Measurements from ENCODE around the gene FRMD4B. TPM values are rescaled to one million over a fixed set of nuclear protein-coding genes. Genes with fewer than 3 reads are reported as not detected.

Gene FRMD4B
- total and polyA plus RNA-seq, 9 donors, result 4.2 to 42.0 (median 16.3) TPM

DNA sequence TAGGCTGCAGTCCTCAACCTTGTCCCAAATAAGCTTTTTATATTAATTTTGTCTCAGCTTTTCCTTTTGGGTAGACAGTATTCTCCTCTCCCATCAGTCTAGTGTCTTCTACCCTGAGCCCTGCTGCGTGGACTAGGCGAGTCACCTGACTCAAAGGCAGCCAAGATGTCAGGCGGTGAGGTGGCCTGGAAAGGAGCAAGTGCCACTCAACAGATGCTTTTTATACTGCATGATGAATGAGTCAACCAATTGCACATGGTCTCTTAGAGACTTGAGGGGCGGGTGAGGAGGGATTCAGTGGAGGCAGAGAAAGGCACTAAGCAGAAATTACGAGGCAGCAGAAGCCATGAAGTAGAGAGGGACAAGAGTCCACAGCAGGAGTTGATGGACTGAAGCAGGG lies 95.9 kb downstream of the FRMD4B start:
- TF ChIP-seq, protein P1, sequence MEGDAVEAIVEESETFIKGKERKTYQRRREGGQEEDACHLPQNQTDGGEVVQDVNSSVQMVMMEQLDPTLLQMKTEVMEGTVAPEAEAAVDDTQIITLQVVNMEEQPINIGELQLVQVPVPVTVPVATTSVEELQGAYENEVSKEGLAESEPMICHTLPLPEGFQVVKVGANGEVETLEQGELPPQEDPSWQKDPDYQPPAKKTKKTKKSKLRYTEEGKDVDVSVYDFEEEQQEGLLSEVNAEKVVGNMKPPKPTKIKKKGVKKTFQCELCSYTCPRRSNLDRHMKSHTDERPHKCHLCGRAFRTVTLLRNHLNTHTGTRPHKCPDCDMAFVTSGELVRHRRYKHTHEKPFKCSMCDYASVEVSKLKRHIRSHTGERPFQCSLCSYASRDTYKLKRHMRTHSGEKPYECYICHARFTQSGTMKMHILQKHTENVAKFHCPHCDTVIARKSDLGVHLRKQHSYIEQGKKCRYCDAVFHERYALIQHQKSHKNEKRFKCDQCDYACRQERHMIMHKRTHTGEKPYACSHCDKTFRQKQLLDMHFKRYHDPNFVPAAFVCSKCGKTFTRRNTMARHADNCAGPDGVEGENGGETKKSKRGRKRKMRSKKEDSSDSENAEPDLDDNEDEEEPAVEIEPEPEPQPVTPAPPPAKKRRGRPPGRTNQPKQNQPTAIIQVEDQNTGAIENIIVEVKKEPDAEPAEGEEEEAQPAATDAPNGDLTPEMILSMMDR (IDR thresholded peaks at IDR 0.05), result no peak
- TF ChIP-seq POLR2A (IDR thresholded peaks at IDR 0.05) (no peak), EP300 (IDR thresholded peaks at IDR 0.05) (no peak)
- no peaks in the 10 kb centered on the region for H3K9me3 ChIP-seq
- peaks cover 2% of the 10 kb centered on the region for H3K4me1 ChIP-seq (ENCODE audit: insufficient read depth)

DNA sequence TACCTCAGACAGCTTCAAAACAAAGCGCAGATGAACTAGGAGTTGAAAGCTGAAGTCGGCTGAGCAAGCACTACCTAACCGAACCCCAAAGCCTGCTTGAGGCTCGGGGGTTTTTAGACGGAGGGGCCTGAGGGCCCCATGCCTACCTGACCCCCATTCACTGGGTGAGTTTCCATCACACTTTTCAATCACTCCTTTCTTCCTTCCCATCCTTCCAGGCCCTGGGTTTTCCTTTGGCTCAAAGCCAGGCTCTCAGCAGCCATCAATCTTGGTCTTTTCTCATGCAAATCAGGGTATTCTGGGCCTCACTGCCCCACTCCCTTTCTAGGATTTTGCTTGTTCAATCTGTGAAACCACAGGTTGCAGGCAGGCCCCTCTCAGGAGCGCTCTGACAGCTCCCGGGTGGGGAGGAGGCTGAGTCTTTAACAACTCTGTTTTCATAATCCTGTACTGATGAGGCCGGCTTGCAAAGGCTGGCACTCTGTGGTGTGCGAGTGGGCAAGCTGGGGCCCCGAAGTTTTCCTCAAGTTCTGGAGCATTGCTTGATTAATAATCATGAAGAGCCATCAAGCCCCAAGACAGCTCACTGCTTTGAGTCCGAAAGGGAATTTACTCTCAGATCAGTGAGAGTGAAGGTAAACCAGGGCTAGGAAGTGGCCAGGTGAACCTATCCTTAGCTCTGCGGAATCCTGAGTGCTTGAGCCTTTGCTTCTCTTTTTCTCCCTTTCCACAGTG lies 97.6 kb downstream of the FRMD4B start:
- DNase-seq, result no peak
- Histone ChIP-seq H3K27me3 (no peaks in the 10 kb centered on the region), H3K27ac (no peak overlapping the region), H3K36me3 (no peaks in the 10 kb centered on the region), H3K4me3 (no peak overlapping the region), H3K4me1 (ENCODE audit: insufficient read depth) (no peaks in the 10 kb centered on the region), H3K9me3 (no peaks in the 10 kb centered on the region)
- intact Hi-C loops (cut with DNase I), result loop anchor here in 1 of 4 donors (5.0 kb wide), 1 partner anchor 1019 kb away; no protein-coding TSS in a partner anchor
- 82 to 85% (median 83%) methylated on average over 12 of the region's 12 CpGs for WGBS, 3 donors
- TF ChIP-seq, protein P1 (IDR thresholded peaks at IDR 0.05), result no peak
- TF ChIP-seq POLR2A (IDR thresholded peaks at IDR 0.05) (no peak), EP300 (IDR thresholded peaks at IDR 0.05) (no peak)

More for the DNA sequence above, 95.9 kb downstream of the FRMD4B start:
- H3K4me3 ChIP-seq, result no peak overlapping the region
- H3K36me3 ChIP-seq, result no peaks in the 10 kb centered on the region
- intact Hi-C loops (cut with DNase I), result loop anchor here in 1 of 4 donors (10.0 kb wide), 1 partner anchor 95 kb away; no protein-coding TSS in a partner anchor
- DNase-seq, result no peak
- WGBS, 3 donors, result 95 to 98% (median 97%) methylated on average over 5 of the region's 5 CpGs
- no peaks in the 10 kb centered on the region for H3K27me3 ChIP-seq
- H3K27ac ChIP-seq, result no peak overlapping the region

DNA sequence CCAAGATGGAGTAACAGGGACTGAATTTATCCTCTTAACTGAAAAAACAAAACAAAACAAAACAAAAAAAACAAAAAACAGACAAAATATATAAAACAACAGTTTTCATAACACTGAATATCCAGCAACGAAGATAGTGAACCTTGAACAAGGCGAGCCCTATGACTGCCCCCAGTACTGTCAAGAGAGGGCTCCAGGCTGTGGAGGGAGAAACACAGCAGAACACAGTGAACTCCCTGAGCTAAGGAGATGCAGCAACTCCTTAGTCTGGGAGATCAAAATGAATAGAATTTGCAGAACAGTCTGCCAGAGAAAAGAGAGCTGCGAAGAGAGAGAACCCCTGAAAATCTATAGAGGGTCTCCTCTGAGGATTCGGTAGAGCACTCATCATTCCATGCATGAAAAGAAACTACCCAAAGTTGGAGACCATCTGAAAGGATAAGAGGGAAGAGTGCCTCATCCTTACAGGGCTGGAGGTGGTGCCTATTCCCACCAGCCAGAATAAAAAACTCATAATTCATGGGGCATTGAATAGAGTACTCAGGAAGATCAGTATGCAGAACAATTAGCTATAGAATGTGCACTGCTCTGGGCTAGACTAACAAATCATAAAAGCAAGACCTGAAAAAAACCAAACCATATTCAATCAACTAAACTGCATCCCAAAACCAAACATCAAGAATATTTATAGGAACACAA lies 101.8 kb downstream of the FRMD4B start:
- WGBS, 3 donors, result 40 to 56% (median 44%) methylated on average over 4 of the region's 4 CpGs

DNA sequence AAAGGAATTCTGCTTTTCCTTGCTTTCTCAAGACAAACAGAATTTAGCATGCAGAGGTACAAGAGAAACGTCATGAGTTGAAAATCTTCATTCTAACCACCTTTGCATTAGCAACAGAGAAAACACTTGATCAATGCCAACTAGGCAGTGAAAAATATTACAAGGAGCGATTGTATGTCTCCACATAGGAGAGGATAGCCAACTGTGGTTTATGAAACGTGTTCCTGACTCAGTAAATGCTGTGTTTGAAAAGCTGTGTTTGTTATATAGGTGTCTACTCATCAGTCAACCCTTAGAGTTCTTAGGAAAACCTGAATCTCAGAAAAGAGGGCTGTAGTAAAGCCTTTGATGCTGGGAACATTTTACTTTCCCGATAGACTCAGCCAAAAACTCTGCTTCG lies 102.4 kb downstream of the FRMD4B start:
- TF ChIP-seq POLR2A (IDR thresholded peaks at IDR 0.05) (no peak), EP300 (IDR thresholded peaks at IDR 0.05) (no peak)
- TF ChIP-seq, protein P1 (IDR thresholded peaks at IDR 0.05), result no peak
- Histone ChIP-seq H3K4me1 (ENCODE audit: insufficient read depth) (no peaks in the 10 kb centered on the region), H3K27me3 (no peaks in the 10 kb centered on the region), H3K4me3 (no peak overlapping the region), H3K9me3 (no peaks in the 10 kb centered on the region), H3K27ac (no peak overlapping the region), H3K36me3 (no peaks in the 10 kb centered on the region)
- WGBS, 3 donors, result 31 to 41% (median 40%) methylated on average over 5 of the region's 5 CpGs
- intact Hi-C loops (cut with DNase I), result no loop called here
- no peak for DNase-seq

More for the DNA sequence above, 101.8 kb downstream of the FRMD4B start:
- H3K4me3 ChIP-seq, result no peak overlapping the region
- H3K36me3 ChIP-seq, result no peaks in the 10 kb centered on the region
- no peaks in the 10 kb centered on the region for H3K9me3 ChIP-seq
- H3K4me1 ChIP-seq (ENCODE audit: insufficient read depth), result no peaks in the 10 kb centered on the region
- H3K27ac ChIP-seq, result no peak overlapping the region
- TF ChIP-seq POLR2A (IDR thresholded peaks at IDR 0.05) (no peak), EP300 (IDR thresholded peaks at IDR 0.05) (no peak)
- TF ChIP-seq, protein P1 (IDR thresholded peaks at IDR 0.05), result no peak
- no peaks in the 10 kb centered on the region for H3K27me3 ChIP-seq
- intact Hi-C loops (cut with DNase I), result no loop called here
- DNase-seq, result no peak

Measured in ovary (tissue), 9 donors.